Pericardium fibroblast (primary cell): Measurements from ENCODE around the gene RORC. TPM values are rescaled to one million over a fixed set of nuclear protein-coding genes. Genes with fewer than 3 reads are reported as not detected.

ENCODE experiments used
- total RNA-seq: library from RNA; depleted of rRNA; stranded (reverse); fragments of >200 nt; gene quantifications from 2 replicates; pipeline ENCODE4 v1.2.3, GENCODE V29; 2015

RORC gene
- under 0.01 TPM in 1 of 2 replicates, not detected in the other for total RNA-seq

GRCh38 chr1:151831605-151832004 lies at the start of gene RORC:
Gene RORC (minus strand): TSS chr1:151831802. CDS start chr1:151831764, 38 bp downstream.

GRCh38 chr1:151853411-151853943 lies 21.9 kb upstream of the RORC start, which contains the start of gene THEM5:
Gene THEM5 (minus strand): TSS chr1:151853712. CDS start chr1:151853565, 147 bp downstream.

GRCh38 chr1:151839457-151840403 lies 8.1 kb upstream of the RORC start, which contains the start of gene C2CD4D:
Gene C2CD4D (minus strand): TSS chr1:151839820. CDS start chr1:151838989, 831 bp downstream.

GRCh38 chr1:151805066-151805820 lies 26.4 kb downstream of the RORC start, which contains the start of gene LINGO4:
Gene LINGO4 (minus strand): TSS chr1:151805419. CDS start chr1:151802704, 2,715 bp downstream.

GRCh38 chr1:151790071-151790939 lies 41.3 kb downstream of the RORC start, which contains the start of gene TDRKH:
Gene TDRKH (minus strand): TSS chr1:151790500. CDS start chr1:151783022, 7,478 bp downstream.

GRCh38 chr1:151762941-151763921 lies 68.4 kb downstream of the RORC start, which contains the start of gene MRPL9:
Gene MRPL9 (minus strand): TSS chr1:151763496. CDS start chr1:151763479, 17 bp downstream.

Other genes with a start within 250 kb of the RORC start
- gene SNX27, start 219.8 kb downstream of the RORC start, total RNA-seq: 13.0 and 13.3 TPM in 2 replicates
- not detected in 2 replicates for gene CELF3, start 115.0 kb downstream of the RORC start, total RNA-seq
- not detected in 2 replicates for gene RIIAD1, start 110.3 kb downstream of the RORC start, total RNA-seq
- gene MRPL9, start 68.3 kb downstream of the RORC start, total RNA-seq: 46.2 and 51.9 TPM in 2 replicates
- 1.0 and 1.5 TPM in 2 replicates for gene TDRKH, start 41.3 kb downstream of the RORC start, total RNA-seq
- gene LINGO4, start 26.4 kb downstream of the RORC start, total RNA-seq: not detected in 2 replicates
- gene C2CD4D, start 8.0 kb upstream of the RORC start, total RNA-seq: not detected in 2 replicates
- not detected in 2 replicates for gene THEM5, start 21.9 kb upstream of the RORC start, total RNA-seq
- 10.0 and 17.0 TPM in 2 replicates for gene THEM4, start 77.7 kb upstream of the RORC start, total RNA-seq
- gene S100A10, start 162.1 kb upstream of the RORC start, total RNA-seq: 243 and 508 TPM in 2 replicates
- gene S100A11, start 205.2 kb upstream of the RORC start, total RNA-seq: 428 and 784 TPM in 2 replicates